Measurements from ENCODE around the gene RRP15. TPM values are rescaled to one million over a fixed set of nuclear protein-coding genes. Genes with fewer than 3 reads are reported as not detected.

RRP15 gene
- total and polyA plus RNA-seq, 2 of the 13 experiments (the other 11 are each of a cell fraction or from before 2014, with no cell fraction given): 2.1 to 37.5 TPM

DNA sequence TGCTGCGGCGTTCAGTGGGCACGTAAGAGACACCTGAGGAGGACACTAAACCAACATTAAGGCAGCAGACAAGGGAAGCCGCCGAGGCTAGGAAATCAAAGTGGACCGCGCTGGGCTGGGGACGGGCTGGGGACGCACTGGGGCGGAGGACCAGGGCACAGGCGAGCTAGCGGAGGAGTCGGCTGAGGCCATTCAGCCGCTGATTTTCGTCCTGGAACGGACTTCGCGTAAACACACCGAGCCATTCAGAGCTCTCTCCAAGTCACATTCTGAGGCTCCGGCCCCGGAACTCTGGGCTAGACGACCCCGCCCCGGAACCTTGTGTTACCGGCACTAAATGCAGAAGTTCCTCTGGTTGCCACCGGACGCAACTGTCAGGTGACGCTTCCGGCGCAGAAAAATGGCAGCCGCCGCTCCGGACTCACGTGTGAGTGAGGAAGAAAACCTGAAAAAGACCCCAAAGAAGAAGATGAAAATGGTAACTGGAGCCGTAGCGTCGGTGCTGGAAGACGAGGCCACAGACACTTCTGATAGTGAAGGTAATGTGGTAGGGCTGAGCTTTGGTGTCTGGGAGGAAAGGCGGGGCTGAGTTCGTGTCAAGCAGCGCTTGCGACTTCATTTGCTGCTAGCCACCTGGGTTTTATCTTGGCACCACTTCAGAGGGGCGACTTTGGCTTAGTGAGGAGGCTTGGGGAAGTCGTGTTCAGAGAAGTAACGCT, at the start of gene RRP15 (continued):
- TF ChIP-seq, protein P1, sequence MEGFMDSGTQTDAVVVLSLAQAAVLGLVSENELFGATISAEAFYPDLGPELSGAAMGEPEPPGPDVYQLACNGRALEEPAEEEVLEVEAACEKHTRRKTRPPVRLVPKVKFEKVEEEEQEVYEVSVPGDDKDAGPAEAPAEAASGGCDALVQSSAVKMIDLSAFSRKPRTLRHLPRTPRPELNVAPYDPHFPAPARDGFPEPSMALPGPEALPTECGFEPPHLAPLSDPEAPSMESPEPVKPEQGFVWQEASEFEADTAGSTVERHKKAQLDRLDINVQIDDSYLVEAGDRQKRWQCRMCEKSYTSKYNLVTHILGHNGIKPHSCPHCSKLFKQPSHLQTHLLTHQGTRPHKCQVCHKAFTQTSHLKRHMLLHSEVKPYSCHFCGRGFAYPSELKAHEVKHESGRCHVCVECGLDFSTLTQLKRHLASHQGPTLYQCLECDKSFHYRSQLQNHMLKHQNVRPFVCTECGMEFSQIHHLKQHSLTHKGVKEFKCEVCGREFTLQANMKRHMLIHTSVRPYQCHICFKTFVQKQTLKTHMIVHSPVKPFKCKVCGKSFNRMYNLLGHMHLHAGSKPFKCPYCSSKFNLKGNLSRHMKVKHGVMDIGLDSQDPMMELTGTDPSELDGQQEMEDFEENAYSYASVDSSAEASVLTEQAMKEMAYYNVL (CRISPR knock-in tag; IDR thresholded peaks at IDR 0.05; ENCODE audit: borderline replicate concordance): no peak
- TF ChIP-seq ZNF17 (CRISPR knock-in tag; IDR thresholded peaks at IDR 0.05) (0 out of 2 replicates have a peak, but pooled peaks have one; percentile 41), NR3C1 (CRISPR knock-in tag; IDR thresholded peaks at IDR 0.05) (no peak), ZNF225 (CRISPR knock-in tag; IDR thresholded peaks at IDR 0.05) (peak; percentile 87), CBFB (CRISPR knock-in tag; IDR thresholded peaks at IDR 0.05) (peak; percentile 66; the same call in 1 of the 2 replicates), GATAD2A (CRISPR knock-in tag; IDR thresholded peaks at IDR 0.05) (peak; percentile 81), ZNF761 (CRISPR knock-in tag; conservative IDR thresholded peaks at IDR 0.05) (0 out of 2 replicates have a peak, but pooled peaks have one; percentile 48), ZNF367 (CRISPR knock-in tag; IDR thresholded peaks at IDR 0.05; ENCODE audit: borderline replicate concordance) (no peak), NFYB (CRISPR knock-in tag; IDR thresholded peaks at IDR 0.05) (peak; percentile 56; the same call in 1 of the 2 replicates), ZNF709 (CRISPR knock-in tag; IDR thresholded peaks at IDR 0.05) (0 out of 2 replicates have a peak, but pooled peaks have one; percentile 25), SRSF1 (optimal IDR thresholded peaks at IDR 0.05; ENCODE audit: low read depth, low read length) (peak; percentile 83), ZNF577 (CRISPR knock-in tag; IDR thresholded peaks at IDR 0.05; ENCODE audit: borderline replicate concordance, low read depth) (no peak), MBNL3 (CRISPR knock-in tag; conservative IDR thresholded peaks at IDR 0.05) (no peak), PHB2 (IDR thresholded peaks at IDR 0.05; ENCODE audit: partially characterized antibody) (no peak), TRAFD1 (CRISPR knock-in tag; IDR thresholded peaks at IDR 0.05; ENCODE audit: borderline replicate concordance) (no peak)
- TF ChIP-seq, protein P2, sequence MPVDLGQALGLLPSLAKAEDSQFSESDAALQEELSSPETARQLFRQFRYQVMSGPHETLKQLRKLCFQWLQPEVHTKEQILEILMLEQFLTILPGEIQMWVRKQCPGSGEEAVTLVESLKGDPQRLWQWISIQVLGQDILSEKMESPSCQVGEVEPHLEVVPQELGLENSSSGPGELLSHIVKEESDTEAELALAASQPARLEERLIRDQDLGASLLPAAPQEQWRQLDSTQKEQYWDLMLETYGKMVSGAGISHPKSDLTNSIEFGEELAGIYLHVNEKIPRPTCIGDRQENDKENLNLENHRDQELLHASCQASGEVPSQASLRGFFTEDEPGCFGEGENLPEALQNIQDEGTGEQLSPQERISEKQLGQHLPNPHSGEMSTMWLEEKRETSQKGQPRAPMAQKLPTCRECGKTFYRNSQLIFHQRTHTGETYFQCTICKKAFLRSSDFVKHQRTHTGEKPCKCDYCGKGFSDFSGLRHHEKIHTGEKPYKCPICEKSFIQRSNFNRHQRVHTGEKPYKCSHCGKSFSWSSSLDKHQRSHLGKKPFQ (CRISPR knock-in tag; IDR thresholded peaks at IDR 0.05; ENCODE audit: insufficient replicate concordance): peak; percentile 65
- TF ChIP-seq, protein P3, sequence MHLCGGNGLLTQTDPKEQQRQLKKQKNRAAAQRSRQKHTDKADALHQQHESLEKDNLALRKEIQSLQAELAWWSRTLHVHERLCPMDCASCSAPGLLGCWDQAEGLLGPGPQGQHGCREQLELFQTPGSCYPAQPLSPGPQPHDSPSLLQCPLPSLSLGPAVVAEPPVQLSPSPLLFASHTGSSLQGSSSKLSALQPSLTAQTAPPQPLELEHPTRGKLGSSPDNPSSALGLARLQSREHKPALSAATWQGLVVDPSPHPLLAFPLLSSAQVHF (CRISPR knock-in tag; IDR thresholded peaks at IDR 0.05): 0 out of 2 replicates have a peak, but pooled peaks have one; percentile 39
- TF ChIP-seq, protein P4, sequence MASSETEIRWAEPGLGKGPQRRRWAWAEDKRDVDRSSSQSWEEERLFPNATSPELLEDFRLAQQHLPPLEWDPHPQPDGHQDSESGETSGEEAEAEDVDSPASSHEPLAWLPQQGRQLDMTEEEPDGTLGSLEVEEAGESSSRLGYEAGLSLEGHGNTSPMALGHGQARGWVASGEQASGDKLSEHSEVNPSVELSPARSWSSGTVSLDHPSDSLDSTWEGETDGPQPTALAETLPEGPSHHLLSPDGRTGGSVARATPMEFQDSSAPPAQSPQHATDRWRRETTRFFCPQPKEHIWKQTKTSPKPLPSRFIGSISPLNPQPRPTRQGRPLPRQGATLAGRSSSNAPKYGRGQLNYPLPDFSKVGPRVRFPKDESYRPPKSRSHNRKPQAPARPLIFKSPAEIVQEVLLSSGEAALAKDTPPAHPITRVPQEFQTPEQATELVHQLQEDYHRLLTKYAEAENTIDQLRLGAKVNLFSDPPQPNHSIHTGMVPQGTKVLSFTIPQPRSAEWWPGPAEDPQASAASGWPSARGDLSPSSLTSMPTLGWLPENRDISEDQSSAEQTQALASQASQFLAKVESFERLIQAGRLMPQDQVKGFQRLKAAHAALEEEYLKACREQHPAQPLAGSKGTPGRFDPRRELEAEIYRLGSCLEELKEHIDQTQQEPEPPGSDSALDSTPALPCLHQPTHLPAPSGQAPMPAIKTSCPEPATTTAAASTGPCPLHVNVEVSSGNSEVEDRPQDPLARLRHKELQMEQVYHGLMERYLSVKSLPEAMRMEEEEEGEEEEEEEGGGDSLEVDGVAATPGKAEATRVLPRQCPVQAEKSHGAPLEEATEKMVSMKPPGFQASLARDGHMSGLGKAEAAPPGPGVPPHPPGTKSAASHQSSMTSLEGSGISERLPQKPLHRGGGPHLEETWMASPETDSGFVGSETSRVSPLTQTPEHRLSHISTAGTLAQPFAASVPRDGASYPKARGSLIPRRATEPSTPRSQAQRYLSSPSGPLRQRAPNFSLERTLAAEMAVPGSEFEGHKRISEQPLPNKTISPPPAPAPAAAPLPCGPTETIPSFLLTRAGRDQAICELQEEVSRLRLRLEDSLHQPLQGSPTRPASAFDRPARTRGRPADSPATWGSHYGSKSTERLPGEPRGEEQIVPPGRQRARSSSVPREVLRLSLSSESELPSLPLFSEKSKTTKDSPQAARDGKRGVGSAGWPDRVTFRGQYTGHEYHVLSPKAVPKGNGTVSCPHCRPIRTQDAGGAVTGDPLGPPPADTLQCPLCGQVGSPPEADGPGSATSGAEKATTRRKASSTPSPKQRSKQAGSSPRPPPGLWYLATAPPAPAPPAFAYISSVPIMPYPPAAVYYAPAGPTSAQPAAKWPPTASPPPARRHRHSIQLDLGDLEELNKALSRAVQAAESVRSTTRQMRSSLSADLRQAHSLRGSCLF (CRISPR knock-in tag; IDR thresholded peaks at IDR 0.05; ENCODE audit: borderline replicate concordance): no peak

Data from HepG2 (cell line).